Cardiac muscle cell (in vitro differentiated cells and primary cell): ENCODE data around the gene CASK. TPM values are rescaled to one million over a fixed set of nuclear protein-coding genes. Genes with fewer than 3 reads are reported as not detected.

Experiments
- DNase-seq, 2 donors: peaks; one replicate each; pipeline versions ENCODE4 v3.0.0 to v3.0.0-alpha.2; 2010 to 2017; ENCODE audit warnings: low read depth in 1 of 2, low spot score in 1 of 2
- H3K27ac ChIP-seq: fragments of 200-600 bp; sonication (generic); 2 replicates; pipeline ENCODE4 v1.5.1; 2016
- H3K27me3 ChIP-seq: fragments of 200-600 bp; sonication (generic); 2 replicates; pipeline ENCODE4 v1.6.0; 2016; ENCODE audit warnings: control low read depth
- H3K36me3 ChIP-seq: fragments of 200-600 bp; sonication (generic); 2 replicates; pipeline ENCODE4 v1.5.1; 2016; ENCODE audit warnings: control low read depth
- H3K4me1 ChIP-seq: fragments of 200-600 bp; sonication (generic); 2 replicates; pipeline ENCODE4 v1.8.1; 2017; ENCODE audit warnings: low read depth, mild to moderate bottlenecking, mixed run types
- H3K4me3 ChIP-seq: fragments of 200-600 bp; sonication (generic); 2 replicates; pipeline ENCODE4 v1.5.1; 2016; ENCODE audit warnings: mild to moderate bottlenecking
- H3K9me3 ChIP-seq: fragments of 200-600 bp; sonication (generic); 2 replicates; pipeline ENCODE4 v1.5.1; 2017; ENCODE audit warnings: low read depth, mild to moderate bottlenecking, control low read depth
- CTCF ChIP-seq: IDR thresholded peaks from 2 replicates; pipeline ENCODE4 v1.5.1; 2012; ENCODE audit warnings: low read depth, mild to moderate bottlenecking, low read length
- polyA plus RNA-seq: library from polyadenylated mRNA; unstranded; fragments of >200 nt; fragmentation: Nextera tagmentation; extraction: Ambion mirVana; gene quantifications from 2 replicates; pipeline ENCODE4 v1.2.1, GENCODE V29; 2016
- total RNA-seq: library from RNA; depleted of rRNA; stranded (reverse); fragments of >200 nt; gene quantifications from 2 replicates; pipeline ENCODE4 v1.2.3, GENCODE V29; 2016

CASK gene
- total and polyA plus RNA-seq, 2 experiments from 2014 or later = 40.0 to 44.6 TPM

- H3K4me1 ChIP-seq = peaks cover 15% of the 10 kb centered on the region
- TF ChIP-seq CTCF = no peak
- DNase-seq = no peak
- no peaks in the 10 kb centered on the region for H3K27me3 ChIP-seq
- no peaks in the 10 kb centered on the region for H3K36me3 ChIP-seq
- H3K9me3 ChIP-seq = no peaks in the 10 kb centered on the region
- H3K27ac ChIP-seq = no peak overlapping the region
- H3K4me3 ChIP-seq = no peak overlapping the region
These were observed 35.5 kb upstream of the CASK start for GRCh38 chrX:41958861-41959260.

- H3K27ac ChIP-seq = peak overlapping the region; percentile 49
- H3K4me3 ChIP-seq = no peak overlapping the region
- H3K27me3 ChIP-seq = no peaks in the 10 kb centered on the region
- peak in 1 of 2 donors; percentile 15 for DNase-seq
- H3K4me1 ChIP-seq = peaks cover 10% of the 10 kb centered on the region
- no peaks in the 10 kb centered on the region for H3K9me3 ChIP-seq
- no peaks in the 10 kb centered on the region for H3K36me3 ChIP-seq
- TF ChIP-seq CTCF = no peak
These were observed 32.7 kb upstream of the CASK start for GRCh38 chrX:41956027-41956426.

GRCh38 chrX:41952102-41952501 is 28.7 kb upstream of the CASK start:
- TF ChIP-seq CTCF = no peak
- peaks cover 10% of the 10 kb centered on the region for H3K4me1 ChIP-seq
- H3K9me3 ChIP-seq = no peaks in the 10 kb centered on the region
- H3K27me3 ChIP-seq = no peaks in the 10 kb centered on the region
- no peak overlapping the region for H3K4me3 ChIP-seq
- H3K27ac ChIP-seq = no peak overlapping the region
- H3K36me3 ChIP-seq = no peaks in the 10 kb centered on the region
- no peak for DNase-seq

- no peak overlapping the region for H3K4me3 ChIP-seq
These were observed 23.7 kb upstream of the CASK start for GRCh38 chrX:41946989-41947612.

GRCh38 chrX:41946235-41946634 is 22.9 kb upstream of the CASK start:
- Histone ChIP-seq H3K27ac (no peak overlapping the region), H3K4me3 (no peak overlapping the region), H3K4me1 (no peaks in the 10 kb centered on the region), H3K27me3 (no peaks in the 10 kb centered on the region), H3K36me3 (no peaks in the 10 kb centered on the region), H3K9me3 (no peaks in the 10 kb centered on the region)
- no peak for DNase-seq
- no peak for TF ChIP-seq CTCF

More at GRCh38 chrX:41946989-41947612, 23.7 kb upstream of the CASK start:
- H3K27ac ChIP-seq = no peak overlapping the region
- TF ChIP-seq CTCF = no peak
- H3K36me3 ChIP-seq = no peaks in the 10 kb centered on the region
- DNase-seq = peak; percentile 19 to 31
- no peaks in the 10 kb centered on the region for H3K4me1 ChIP-seq
- no peaks in the 10 kb centered on the region for H3K9me3 ChIP-seq
- no peaks in the 10 kb centered on the region for H3K27me3 ChIP-seq

GRCh38 chrX:41935832-41936231 is 12.5 kb upstream of the CASK start:
- Histone ChIP-seq H3K27me3 (no peaks in the 10 kb centered on the region), H3K4me1 (no peaks in the 10 kb centered on the region), H3K9me3 (no peaks in the 10 kb centered on the region), H3K4me3 (no peak overlapping the region), H3K36me3 (no peaks in the 10 kb centered on the region), H3K27ac (no peak overlapping the region)
- no peak for TF ChIP-seq CTCF
- no peak for DNase-seq
